H1 (cell line): ENCODE measurements around the gene SMNDC1.

Source experiments
- BCL11A ChIP-seq, 2 experiments: IDR thresholded peaks; one replicate each; pipeline ENCODE4 v1.6.1; 2011; ENCODE audit warnings: low read depth in 2 of 2, low read length in 2 of 2, mild to moderate bottlenecking in 2 of 2
- CEBPB ChIP-seq: IDR thresholded peaks from 2 replicates; pipeline ENCODE4 v1.6.1; 2012; ENCODE audit warnings: low read depth, low read length
- CHD1 ChIP-seq: IDR thresholded peaks from 2 replicates; pipeline ENCODE4 v1.6.1; 2012; ENCODE audit warnings: low read depth, low read length, improper control_type of control experiment
- EP300 ChIP-seq, 2 experiments: IDR thresholded peaks; 1 replicate in 1 of 2; 2 replicates in 1 of 2; pipeline ENCODE4 v1.6.1; 2011 to 2012; ENCODE audit warnings: low read depth in 2 of 2, low read length in 2 of 2, mild to moderate bottlenecking in 2 of 2, borderline replicate concordance in 1 of 2, inconsistent platforms in 1 of 2, moderate library complexity in 1 of 2
- GABPA ChIP-seq: IDR thresholded peaks from 2 replicates; pipeline ENCODE4 v1.6.1; 2011; ENCODE audit warnings: mild to moderate bottlenecking, low read length, moderate library complexity, borderline replicate concordance; ENCODE audit not compliant: insufficient read depth
- MAFK ChIP-seq: IDR thresholded peaks from 2 replicates; pipeline ENCODE4 v1.6.1; 2012; ENCODE audit warnings: low read depth, mild to moderate bottlenecking, improper control_type of control experiment, low read length
- POLR2A ChIP-seq, 2 experiments: IDR thresholded peaks; 1 replicate in 1 of 2; 2 replicates in 1 of 2; pipeline ENCODE4 v1.6.1; 2011; ENCODE audit warnings: low read depth in 2 of 2, low read length in 2 of 2, mild to moderate bottlenecking in 2 of 2; ENCODE audit errors: control extremely low read depth in 1 of 2
- POLR2AphosphoS5 ChIP-seq: IDR thresholded peaks from 2 replicates; pipeline ENCODE4 v1.6.1; 2011; ENCODE audit warnings: low read depth, low read length
- SUZ12 ChIP-seq: fragments of 200-600 bp; sonication (generic); IDR thresholded peaks from 2 replicates; pipeline ENCODE4 v1.6.1; 2012; ENCODE audit warnings: mild to moderate bottlenecking, inconsistent platforms, low read length, moderate library complexity, mixed read lengths
- USF2 ChIP-seq: IDR thresholded peaks from 2 replicates; pipeline ENCODE4 v1.6.1; 2011; ENCODE audit warnings: low read length, improper control_type of control experiment
- TF ChIP-seq, protein P1 (sequence below), 3 experiments: IDR thresholded peaks; 1 replicate in 2 of 3; 2 replicates in 1 of 3; pipeline versions ENCODE4 v1.5.1 to v1.6.1; 2011; ENCODE audit warnings: low read length in 3 of 3, mild to moderate bottlenecking in 3 of 3, inconsistent platforms in 2 of 3, low read depth in 1 of 3, moderate library complexity in 1 of 3; ENCODE audit not compliant: insufficient read depth in 1 of 3; ENCODE audit errors: control extremely low read depth in 1 of 3
- TF ChIP-seq, protein P2 (sequence below): IDR thresholded peaks from 2 replicates; pipeline ENCODE4 v1.6.1; 2012; ENCODE audit warnings: inconsistent platforms

GRCh38 chr10:110348336-110348735, 43.6 kb upstream of the SMNDC1 start:
- TF ChIP-seq EP300 (IDR thresholded peaks at IDR 0.05; ENCODE audit: borderline replicate concordance in 1 of 2, low read depth in 2 of 2, low read length in 2 of 2) = no peak
- TF ChIP-seq, protein P1, sequence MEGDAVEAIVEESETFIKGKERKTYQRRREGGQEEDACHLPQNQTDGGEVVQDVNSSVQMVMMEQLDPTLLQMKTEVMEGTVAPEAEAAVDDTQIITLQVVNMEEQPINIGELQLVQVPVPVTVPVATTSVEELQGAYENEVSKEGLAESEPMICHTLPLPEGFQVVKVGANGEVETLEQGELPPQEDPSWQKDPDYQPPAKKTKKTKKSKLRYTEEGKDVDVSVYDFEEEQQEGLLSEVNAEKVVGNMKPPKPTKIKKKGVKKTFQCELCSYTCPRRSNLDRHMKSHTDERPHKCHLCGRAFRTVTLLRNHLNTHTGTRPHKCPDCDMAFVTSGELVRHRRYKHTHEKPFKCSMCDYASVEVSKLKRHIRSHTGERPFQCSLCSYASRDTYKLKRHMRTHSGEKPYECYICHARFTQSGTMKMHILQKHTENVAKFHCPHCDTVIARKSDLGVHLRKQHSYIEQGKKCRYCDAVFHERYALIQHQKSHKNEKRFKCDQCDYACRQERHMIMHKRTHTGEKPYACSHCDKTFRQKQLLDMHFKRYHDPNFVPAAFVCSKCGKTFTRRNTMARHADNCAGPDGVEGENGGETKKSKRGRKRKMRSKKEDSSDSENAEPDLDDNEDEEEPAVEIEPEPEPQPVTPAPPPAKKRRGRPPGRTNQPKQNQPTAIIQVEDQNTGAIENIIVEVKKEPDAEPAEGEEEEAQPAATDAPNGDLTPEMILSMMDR (IDR thresholded peaks at IDR 0.05; ENCODE audit: control extremely low read depth in 1 of 3, insufficient read depth in 1 of 3, low read depth in 1 of 3, low read length in 3 of 3) = no peak
- TF ChIP-seq POLR2A (IDR thresholded peaks at IDR 0.05; ENCODE audit: control extremely low read depth in 1 of 2, low read depth in 2 of 2, low read length in 2 of 2) = no peak
- no peak for TF ChIP-seq GABPA
- TF ChIP-seq POLR2AphosphoS5 = no peak
- no peak for TF ChIP-seq MAFK
- TF ChIP-seq CHD1 = no peak
- TF ChIP-seq, protein P2, sequence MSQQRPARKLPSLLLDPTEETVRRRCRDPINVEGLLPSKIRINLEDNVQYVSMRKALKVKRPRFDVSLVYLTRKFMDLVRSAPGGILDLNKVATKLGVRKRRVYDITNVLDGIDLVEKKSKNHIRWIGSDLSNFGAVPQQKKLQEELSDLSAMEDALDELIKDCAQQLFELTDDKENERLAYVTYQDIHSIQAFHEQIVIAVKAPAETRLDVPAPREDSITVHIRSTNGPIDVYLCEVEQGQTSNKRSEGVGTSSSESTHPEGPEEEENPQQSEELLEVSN = no peak
- no peak for TF ChIP-seq CEBPB
- TF ChIP-seq USF2 = no peak
- TF ChIP-seq BCL11A (IDR thresholded peaks at IDR 0.05; ENCODE audit: low read depth in 2 of 2, low read length in 2 of 2) = no peak
- no peak for TF ChIP-seq SUZ12
